H1 (cell line): ENCODE measurements around the gene LIAS. TPM values are rescaled to one million over a fixed set of nuclear protein-coding genes. Genes with fewer than 3 reads are reported as not detected.

Experiments
- CTCF ChIA-PET: fragments of 300-600 bp; sonication (Branson Sonifier 250); formaldehyde crosslinking; loops from one replicate; lab custom pipeline; 2021; ENCODE audit not compliant: partially characterized antibody; lab: Charles Lee
- POLR2A ChIA-PET: fragments of 300-600 bp; sonication (Branson Sonifier 250); formaldehyde crosslinking; loops from one replicate; lab custom pipeline; 2021; ENCODE audit warnings: inconsistent platforms; ENCODE audit not compliant: partially characterized antibody; lab: Charles Lee
- DNase-seq, 2 experiments: peaks; one replicate each; pipeline versions ENCODE4 v3.0.0 to v3.0.0-alpha.2; 2010 to 2022; ENCODE audit warnings: low spot score in 2 of 2, low read depth in 1 of 2, mixed read lengths in 1 of 2
- FAIRE-seq: peaks from 2 replicates; lab custom pipeline; 2011; peaks lifted over from hg19 to GRCh38; lab: Jason Lieb, UNC
- H2AFZ ChIP-seq: 2 replicates; pipeline ENCODE4 v1.8.1; 2012; ENCODE audit warnings: low read length, inconsistent platforms
- H2AK5ac ChIP-seq: 2 replicates; pipeline ENCODE4 v1.6.1; 2013; ENCODE audit warnings: low read depth, low read length
- H2BK120ac ChIP-seq: replicated peaks from 2 replicates; pipeline ENCODE3; 2013; ENCODE audit warnings: low read depth, low read length, inconsistent platforms
- H2BK12ac ChIP-seq: 2 replicates; pipeline ENCODE4 v1.6.1; 2013; ENCODE audit warnings: low read depth, low read length
- H2BK15ac ChIP-seq: 2 replicates; pipeline ENCODE4 v1.6.1; 2013; ENCODE audit warnings: low read length
- H2BK20ac ChIP-seq: 2 replicates; pipeline ENCODE4 v1.6.1; 2013; ENCODE audit warnings: low read length
- H2BK5ac ChIP-seq: 2 replicates; pipeline ENCODE4 v1.6.1; 2013; ENCODE audit warnings: low read depth, low read length
- H3K14ac ChIP-seq: 2 replicates; pipeline ENCODE4 v1.6.1; 2013; ENCODE audit warnings: inconsistent platforms; ENCODE audit not compliant: insufficient read length
- H3K18ac ChIP-seq: 2 replicates; pipeline ENCODE4 v1.6.1; 2013; ENCODE audit warnings: low read length; ENCODE audit errors: extremely low read depth
- H3K23ac ChIP-seq: 2 replicates; pipeline ENCODE4 v1.6.1; 2013; ENCODE audit warnings: inconsistent platforms; ENCODE audit not compliant: insufficient read length
- H3K23me2 ChIP-seq: 2 replicates; pipeline ENCODE4 v1.6.1; 2013; ENCODE audit warnings: low read depth, low read length
- H3K27ac ChIP-seq: 2 replicates; pipeline ENCODE4 v1.6.1; 2011; ENCODE audit warnings: low read depth, low read length, inconsistent platforms
- H3K27me3 ChIP-seq, 4 experiments: replicated peaks in 1 of 4; 1 replicate in 1 of 4; 2 replicates in 3 of 4; pipeline versions ENCODE4 v1.6.1 to v1.8.1; 2011 to 2013; ENCODE audit warnings: low read length in 3 of 4, mild to moderate bottlenecking in 3 of 4, inconsistent platforms in 2 of 4, mixed read lengths in 2 of 4, moderate library complexity in 1 of 4; ENCODE audit not compliant: control insufficient read depth in 3 of 4, insufficient read depth in 3 of 4; ENCODE audit errors: extremely low read depth in 1 of 4
- H3K36me3 ChIP-seq, 4 experiments: 2 replicates each; pipeline versions ENCODE4 v1.6.1 to v1.8.1; 2011 to 2013; ENCODE audit warnings: mild to moderate bottlenecking in 4 of 4, low read length in 3 of 4, moderate library complexity in 2 of 4, control low read depth in 1 of 4, inconsistent platforms in 1 of 4; ENCODE audit not compliant: insufficient read depth in 4 of 4, control insufficient read depth in 2 of 4
- H3K4ac ChIP-seq: replicated peaks from 2 replicates; pipeline ENCODE3; 2013; ENCODE audit warnings: low read length, low read depth, mixed read lengths, inconsistent platforms; ENCODE audit not compliant: insufficient read length
- H3K4me1 ChIP-seq, 4 experiments: replicated peaks in 1 of 4; 1 replicate in 1 of 4; 2 replicates in 3 of 4; pipeline versions ENCODE4 v1.6.1 to v1.8.1; 2011 to 2013; ENCODE audit warnings: low read length in 3 of 4, inconsistent platforms in 2 of 4, mixed read lengths in 1 of 4; ENCODE audit not compliant: insufficient read depth in 4 of 4, control insufficient read depth in 3 of 4
- H3K4me2 ChIP-seq, 2 experiments: 2 replicates each; pipeline versions ENCODE4 v1.6.1 to v1.8.1; 2011 to 2013; ENCODE audit warnings: low read depth in 2 of 2, low read length in 2 of 2, control low read depth in 1 of 2, inconsistent platforms in 1 of 2, mild to moderate bottlenecking in 1 of 2; ENCODE audit not compliant: insufficient read depth in 1 of 2
- H3K4me3 ChIP-seq, 4 experiments: fragments of 200-600, 300-600 bp in 1 of 4; sonication (generic), shearing (Covaris generic), sonication (Bioruptor Twin) in 1 of 4; 2 replicates each; pipeline versions ENCODE4 v1.5.1 to v1.8.1; 2011 to 2016; ENCODE audit warnings: low read length in 4 of 4, low read depth in 3 of 4, control low read depth in 2 of 4, inconsistent platforms in 2 of 4, mild to moderate bottlenecking in 2 of 4, mixed read lengths in 1 of 4, moderate library complexity in 1 of 4; ENCODE audit not compliant: insufficient read depth in 2 of 4; ENCODE audit errors: extremely low read depth in 1 of 4
- H3K56ac ChIP-seq: replicated peaks from 2 replicates; pipeline ENCODE3; 2013; ENCODE audit warnings: low read depth, mild to moderate bottlenecking, mixed read lengths, low read length, inconsistent platforms; ENCODE audit not compliant: insufficient read length
- H3K79me1 ChIP-seq: 2 replicates; pipeline ENCODE4 v1.6.1; 2013; ENCODE audit warnings: low read depth, low read length, control low read depth
- H3K79me2 ChIP-seq, 2 experiments: 2 replicates each; pipeline versions ENCODE4 v1.6.1 to v1.8.1; 2012 to 2013; ENCODE audit warnings: low read length in 2 of 2, mild to moderate bottlenecking in 2 of 2, inconsistent platforms in 1 of 2; ENCODE audit not compliant: insufficient read depth in 2 of 2, control insufficient read depth in 1 of 2
- H3K9ac ChIP-seq, 4 experiments: replicated peaks in 1 of 4; 1 replicate in 1 of 4; 2 replicates in 3 of 4; pipeline versions ENCODE4 v1.6.1 to v1.8.1; 2011 to 2013; ENCODE audit warnings: low read depth in 3 of 4, low read length in 3 of 4, control low read depth in 2 of 4, mild to moderate bottlenecking in 2 of 4, moderate library complexity in 2 of 4, inconsistent platforms in 1 of 4; ENCODE audit errors: extremely low read depth in 1 of 4
- H3K9me3 ChIP-seq, 2 experiments: 2 replicates each; pipeline versions ENCODE4 v1.6.1 to v1.8.1; 2012 to 2013; ENCODE audit warnings: mild to moderate bottlenecking in 2 of 2, moderate library complexity in 2 of 2, control low read depth in 1 of 2, inconsistent platforms in 1 of 2, low read depth in 1 of 2, low read length in 1 of 2, mixed read lengths in 1 of 2; ENCODE audit not compliant: insufficient read depth in 2 of 2
- H4K20me1 ChIP-seq, 2 experiments: replicated peaks in 1 of 2; 2 replicates each; pipeline versions ENCODE3 to v1.8.1; 2011 to 2013; ENCODE audit warnings: inconsistent platforms in 2 of 2, low read length in 2 of 2, mild to moderate bottlenecking in 1 of 2; ENCODE audit not compliant: insufficient read depth in 2 of 2, control insufficient read depth in 1 of 2
- H4K5ac ChIP-seq: 2 replicates; pipeline ENCODE4 v1.6.1; 2013; ENCODE audit warnings: low read length, low read depth, mixed read lengths, inconsistent platforms; ENCODE audit not compliant: insufficient read length
- H4K8ac ChIP-seq: 2 replicates; pipeline ENCODE4 v1.8.0; 2013; ENCODE audit warnings: mild to moderate bottlenecking, moderate library complexity, low read length, inconsistent platforms; ENCODE audit not compliant: insufficient read depth; ENCODE audit errors: extremely low read depth
- H4K91ac ChIP-seq: replicated peaks from 2 replicates; pipeline ENCODE3; 2013; ENCODE audit warnings: low read length, mixed read lengths, inconsistent platforms; ENCODE audit not compliant: insufficient read length
- ASH2L ChIP-seq: fragments of 200-600, 300-600 bp; sonication (generic); IDR thresholded peaks from one replicate; pipeline ENCODE4 v1.7.1; 2017; ENCODE audit warnings: low read length
- CHD2 ChIP-seq: IDR thresholded peaks from 2 replicates; pipeline ENCODE4 v1.6.1; 2012; ENCODE audit warnings: low read length, improper control_type of control experiment
- JUND ChIP-seq: IDR thresholded peaks from 2 replicates; pipeline ENCODE4 v1.6.1; 2011; ENCODE audit warnings: mild to moderate bottlenecking, improper control_type of control experiment, low read length
- KDM4A ChIP-seq: IDR thresholded peaks from one replicate; pipeline ENCODE4 v1.7.1; 2012; ENCODE audit warnings: low read depth, mild to moderate bottlenecking, moderate library complexity, low read length, inconsistent platforms; ENCODE audit not compliant: severe bottlenecking
- MAFK ChIP-seq: IDR thresholded peaks from 2 replicates; pipeline ENCODE4 v1.6.1; 2012; ENCODE audit warnings: low read depth, mild to moderate bottlenecking, improper control_type of control experiment, low read length
- POLR2A ChIP-seq, 2 experiments: IDR thresholded peaks; 1 replicate in 1 of 2; 2 replicates in 1 of 2; pipeline ENCODE4 v1.6.1; 2011; ENCODE audit warnings: low read depth in 2 of 2, low read length in 2 of 2, mild to moderate bottlenecking in 2 of 2; ENCODE audit errors: control extremely low read depth in 1 of 2
- TAF7 ChIP-seq: optimal IDR thresholded peaks from 2 replicates; pipeline ENCODE3; 2011; ENCODE audit warnings: low read depth, mild to moderate bottlenecking, inconsistent platforms, low read length, moderate library complexity, borderline replicate concordance
- WGBS, 2 experiments: shearing (Covaris generic) in 1 of 2; methylation state at CpG; one replicate each; pipeline versions ENCODE4 v1.1.6 to v1.1.7; 2013 to 2015; ENCODE audit warnings: low lambda C conversion rate in 2 of 2, mixed read lengths in 2 of 2, inconsistent platforms in 1 of 2, low coverage in 1 of 2, missing lambda C conversion rate in 1 of 2; ENCODE audit not compliant: insufficient replicate concordance in 2 of 2, insufficient coverage in 1 of 2, insufficient read length in 1 of 2; ENCODE audit errors: extremely low coverage in 1 of 2, missing lambda C conversion rate in 1 of 2; 5-methylcytosine and 5-hydroxymethylcytosine counted together
- polyA plus RNA-seq, 7 experiments: library from polyadenylated mRNA; depleted of rRNA in 3 of 7; stranded (reverse) in 5 of 7; unstranded in 2 of 7; fragments of >200 nt in 5 of 7; fragments of 200-250 nt in 2 of 7; gene quantifications; 1 replicate in 5 of 7; 2 replicates in 1 of 7; 4 replicates in 1 of 7; pipeline versions ENCODE4 v1.2.1 to v1.2.3, GENCODE V29; 2011 to 2013; ENCODE audit warnings: missing spikeins in 2 of 7, mixed read lengths in 2 of 7
- total RNA-seq: library from RNA; stranded (reverse); fragmentation: NEBNext Ultra II Directional; extraction: Animal tissue kit (Norgen Biotek cat#: 25700); gene quantifications from 2 replicates; pipeline ENCODE4 v1.2.1, GENCODE V29; 2021

The LIAS gene
- total and polyA plus RNA-seq, 2 of the 8 experiments (the other 6 are each of a cell fraction or from before 2014, with no cell fraction given), result 10.5 to 24.9 TPM

- Histone ChIP-seq H3K56ac (no peak overlapping the region), H4K5ac (peak overlapping the region; percentile 12), H3K9ac (peak overlapping the region in 3 of 4 experiments; percentile 13 to 45 (median 43); a peak in 5 of 7 replicates), H3K23me2 (peaks cover 8% of the 10 kb centered on the region; the same call in 1 of the 2 replicates), H3K27ac (no peak overlapping the region), H3K36me3 (peaks cover under 1 to 19% (median 5%) of the 10 kb centered on the region in 4 experiments; a peak in 7 of 8 replicates), H3K4me2 (peak overlapping the region; percentile 62 to 77), H3K79me1 (no peaks in the 10 kb centered on the region), H3K14ac (no peak overlapping the region), H2AFZ (peak overlapping the region; percentile 76), H3K9me3 (no peaks in the 10 kb centered on the region), H2BK5ac (peak overlapping the region; percentile 80), H4K8ac (peak overlapping the region; percentile 81; the same call in 1 of the 2 replicates), H2BK15ac (no peak overlapping the region), H2BK120ac (no peak overlapping the region), H4K91ac (peak overlapping the region; percentile 17), H4K20me1 (no peaks in the 10 kb centered on the region), H3K4ac (peak overlapping the region; percentile 91), H3K4me3 (peak overlapping the region; percentile 46 to 63 (median 50)), H2AK5ac (no peak overlapping the region), H3K18ac (peak overlapping the region; percentile 42), H3K4me1 (peaks cover 0 to 7% (median 2%) of the 10 kb centered on the region in 4 experiments; a peak in 3 of 7 replicates), H3K27me3 (no peaks in the 10 kb centered on the region; a peak in 1 of 7 replicates), H3K79me2 (no peaks in the 10 kb centered on the region), H2BK20ac (no peak overlapping the region), H3K23ac (no peak overlapping the region), H2BK12ac (no peak overlapping the region; the same call in 1 of the 2 replicates)
- WGBS, 2 experiments, result 16% methylated on average over 54 of the region's 61 CpGs; no CpG with 5 or more reads in 1 of the 2 experiments
- ChIA-PET POLR2A (interaction anchor here (1.0 to 6.2 kb wide), 7 partner anchors 8 to 191 kb away, joined by 3 to 133 read pairs (median 4); partner anchors contain the start of genes LIAS, RFC1 and RPL9), CTCF (interaction anchor here (0.5 to 1.8 kb wide), 7 partner anchors 8 to 1049 kb away, joined by 3 to 8 read pairs (median 7); no protein-coding TSS in a partner anchor)
- peak; percentile 74 to 80 for DNase-seq
- peak; percentile 50 for FAIRE-seq
- TF ChIP-seq TAF7, result no peak
- TF ChIP-seq KDM4A, result peak; percentile 76
- no peak for TF ChIP-seq MAFK
- TF ChIP-seq CHD2, result 0 out of 2 replicates have a peak, but pooled peaks have one; percentile 3
- TF ChIP-seq POLR2A (IDR thresholded peaks at IDR 0.05; ENCODE audit: control extremely low read depth in 1 of 2, low read depth in 2 of 2, low read length in 2 of 2), result peak in 1 of 2 experiments; percentile 60; a peak in 1 of 3 replicates
- TF ChIP-seq ASH2L, result peak; percentile 40
- no peak for TF ChIP-seq JUND
Observed at GRCh38 chr4:39446842-39447573, 11.8 kb upstream of the LIAS start.
